Esophagus (tissue), 2 donors: ENCODE data around the gene ARHGAP31. TPM values are rescaled to one million over a fixed set of nuclear protein-coding genes. Genes with fewer than 3 reads are reported as not detected.

ENCODE experiments used
- H3K27ac ChIP-seq, 2 donors: one replicate each; pipeline ENCODE4 v1.5.1; 2013; ENCODE audit warnings: low read depth in 2 of 2, mild to moderate bottlenecking in 2 of 2, inconsistent platforms in 1 of 2, low read length in 1 of 2, moderate library complexity in 1 of 2
- H3K27me3 ChIP-seq, 2 donors: one replicate each; pipeline ENCODE4 v1.6.1; 2013; ENCODE audit warnings: low read length in 2 of 2, control low read depth in 1 of 2, mild to moderate bottlenecking in 1 of 2; ENCODE audit not compliant: insufficient read depth in 2 of 2, control insufficient read depth in 1 of 2
- H3K36me3 ChIP-seq, 2 donors: one replicate each; pipeline ENCODE4 v1.6.1; 2013; ENCODE audit warnings: low read length in 1 of 2; ENCODE audit not compliant: control insufficient read depth in 2 of 2, insufficient read depth in 2 of 2
- H3K4me1 ChIP-seq, 2 donors: one replicate each; pipeline ENCODE4 v1.6.1; 2013; ENCODE audit warnings: low read length in 1 of 2; ENCODE audit not compliant: control insufficient read depth in 2 of 2, insufficient read depth in 2 of 2
- H3K4me3 ChIP-seq, 2 donors: one replicate each; pipeline ENCODE4 v1.5.1; 2013; ENCODE audit warnings: low read length in 2 of 2, mild to moderate bottlenecking in 2 of 2, low read depth in 1 of 2, moderate library complexity in 1 of 2
- H3K9me3 ChIP-seq, 2 donors: one replicate each; pipeline ENCODE4 v1.6.1; 2013; ENCODE audit warnings: mild to moderate bottlenecking in 2 of 2, low read depth in 1 of 2, low read length in 1 of 2, moderate library complexity in 1 of 2; ENCODE audit not compliant: control insufficient read depth in 2 of 2, insufficient read depth in 1 of 2
- WGBS, 2 donors: extraction: QIAGEN DNeasy Blood & Tissue Kit; methylation state at CpG; one replicate each; pipeline ENCODE4 v1.1.7; 2013; 5-methylcytosine and 5-hydroxymethylcytosine counted together
- polyA plus RNA-seq, 2 donors: library from polyadenylated mRNA; stranded (reverse); fragments of 200-250 nt; gene quantifications; one replicate each; pipeline ENCODE4 v1.2.3, GENCODE V29; 2013
- donor health status: healthy with polysubstance abuse.
- donor health status: Bipolar disorder and iron deficiency.

The ARHGAP31 gene
- polyA plus RNA-seq, 2 donors: 1.6 TPM

DNA sequence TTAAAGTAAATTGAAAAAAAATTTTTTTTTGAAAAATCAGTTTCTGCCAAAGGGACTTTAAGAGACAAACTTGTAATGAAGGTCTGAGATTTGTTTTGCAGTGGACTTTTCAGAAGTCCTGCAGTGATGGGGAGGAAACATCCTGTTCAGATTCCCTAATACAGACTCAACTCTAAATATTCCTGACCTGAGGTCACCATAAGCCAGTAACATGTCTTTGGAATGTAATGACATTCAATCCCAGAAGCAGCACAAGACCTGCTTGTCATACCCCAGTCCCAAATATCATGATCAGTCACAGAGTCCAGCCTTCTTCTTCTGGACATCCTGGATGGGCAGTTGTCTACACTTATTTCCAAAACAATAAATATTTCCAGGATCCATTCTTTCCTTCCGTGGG, 115.7 kb downstream of the ARHGAP31 start:
- Histone ChIP-seq H3K9me3 (no peaks in the 10 kb centered on the region), H3K36me3 (peaks cover 2 to 11% of the 10 kb centered on the region in 2 donors), H3K4me1 (no peaks in the 10 kb centered on the region), H3K27me3 (no peaks in the 10 kb centered on the region), H3K27ac (no peak overlapping the region), H3K4me3 (no peak overlapping the region)
- WGBS, 2 donors: 90 to 94% methylated on average over 1 of the region's 1 CpG

DNA sequence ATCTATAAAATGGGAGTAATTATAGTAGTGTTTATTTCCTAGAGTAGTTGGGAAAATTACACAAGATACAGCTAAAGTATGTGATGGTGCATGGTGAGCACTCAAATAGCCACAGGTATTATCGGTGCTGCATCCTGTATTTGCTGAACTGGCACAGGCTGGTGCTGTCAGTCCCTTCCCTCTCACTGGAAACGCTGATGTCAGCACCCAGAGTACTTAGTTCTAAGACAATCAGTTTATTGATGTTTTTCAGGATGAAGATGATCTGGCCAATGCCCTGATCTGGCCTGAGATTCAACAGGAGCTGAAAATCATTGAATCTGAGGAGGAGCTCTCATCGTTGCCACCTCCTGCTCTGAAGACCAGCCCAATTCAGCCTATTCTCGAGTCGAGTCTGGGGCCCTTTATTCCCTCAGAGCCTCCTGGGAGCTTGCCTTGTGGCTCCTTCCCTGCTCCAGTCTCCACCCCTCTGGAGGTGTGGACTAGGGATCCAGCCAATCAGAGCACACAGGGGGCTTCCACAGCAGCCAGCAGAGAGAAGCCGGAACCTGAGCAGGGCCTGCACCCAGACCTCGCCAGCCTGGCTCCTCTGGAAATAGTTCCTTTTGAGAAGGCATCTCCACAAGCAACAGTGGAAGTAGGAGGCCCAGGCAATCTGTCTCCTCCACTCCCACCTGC, 119.6 kb downstream of the ARHGAP31 start:
- H3K36me3 ChIP-seq: peaks cover 2 to 11% of the 10 kb centered on the region in 2 donors

DNA sequence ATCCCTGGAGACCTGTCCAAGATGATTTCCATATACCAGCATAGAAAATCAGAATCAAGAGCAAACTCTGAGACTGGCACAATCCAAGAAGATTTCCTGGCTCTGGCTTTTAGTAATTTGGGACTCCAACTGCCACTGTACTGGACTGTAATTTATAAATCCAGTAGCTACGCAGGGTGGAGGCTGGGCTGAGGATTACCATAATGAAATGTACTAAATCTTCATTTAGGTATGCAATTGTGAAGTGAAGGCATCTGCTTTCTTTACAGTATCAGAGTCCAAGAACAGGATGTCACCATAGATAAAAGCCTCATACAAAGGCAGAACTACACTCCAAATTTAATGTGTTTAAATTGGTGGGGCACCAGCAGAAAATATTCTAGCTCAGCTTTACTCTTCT, 122.7 kb downstream of the ARHGAP31 start:
- Histone ChIP-seq H3K4me1 (no peaks in the 10 kb centered on the region), H3K36me3 (peaks cover 2 to 11% of the 10 kb centered on the region in 2 donors), H3K4me3 (no peak overlapping the region), H3K9me3 (no peaks in the 10 kb centered on the region), H3K27ac (no peak overlapping the region), H3K27me3 (no peaks in the 10 kb centered on the region)
- 88 to 93% methylated on average over 1 of the region's 1 CpG for WGBS, 2 donors

More for the DNA sequence above, 119.6 kb downstream of the ARHGAP31 start:
- Histone ChIP-seq H3K4me1 (no peaks in the 10 kb centered on the region), H3K27ac (no peak overlapping the region), H3K4me3 (no peak overlapping the region), H3K27me3 (no peaks in the 10 kb centered on the region), H3K9me3 (no peaks in the 10 kb centered on the region)
- 89 to 93% methylated on average over 7 of the region's 7 CpGs for WGBS, 2 donors

DNA sequence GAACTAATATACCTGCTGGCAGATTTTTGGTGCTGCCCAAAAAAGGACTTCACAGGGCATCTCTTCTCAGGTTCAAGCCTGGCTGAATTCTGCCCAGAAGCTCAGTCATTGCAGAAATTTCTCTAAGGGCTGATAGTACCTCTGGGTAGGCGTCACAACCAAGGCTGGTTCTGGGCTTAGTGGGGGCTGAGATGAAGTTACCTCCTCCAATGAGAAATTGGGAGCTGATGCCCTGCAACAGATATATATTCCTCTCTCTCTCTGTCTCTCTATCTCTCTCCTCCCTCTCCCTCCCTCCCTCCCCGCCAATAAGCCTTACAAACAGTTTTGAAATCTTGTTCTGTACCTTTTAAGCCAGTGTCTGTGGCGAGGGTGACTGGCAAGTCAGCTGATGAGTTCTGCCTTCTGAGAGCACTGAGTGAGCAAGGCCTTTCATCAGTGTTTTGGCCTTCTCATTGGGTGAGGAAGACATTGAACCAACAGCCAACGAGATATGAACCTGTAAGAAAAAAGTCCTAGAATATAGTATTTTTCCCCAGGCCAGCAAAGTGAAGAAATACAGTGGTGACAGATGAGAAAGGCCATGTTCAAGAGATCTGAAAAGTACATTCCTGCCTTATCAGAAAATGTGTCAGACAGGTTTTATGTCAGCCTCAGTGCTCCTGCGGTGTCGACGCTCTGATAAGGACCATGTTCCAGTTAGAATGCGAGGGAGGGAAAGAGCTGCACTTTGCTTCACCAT, 123.8 kb downstream of the ARHGAP31 start:
- WGBS, 2 donors: 85 to 87% methylated on average over 8 of the region's 8 CpGs

DNA sequence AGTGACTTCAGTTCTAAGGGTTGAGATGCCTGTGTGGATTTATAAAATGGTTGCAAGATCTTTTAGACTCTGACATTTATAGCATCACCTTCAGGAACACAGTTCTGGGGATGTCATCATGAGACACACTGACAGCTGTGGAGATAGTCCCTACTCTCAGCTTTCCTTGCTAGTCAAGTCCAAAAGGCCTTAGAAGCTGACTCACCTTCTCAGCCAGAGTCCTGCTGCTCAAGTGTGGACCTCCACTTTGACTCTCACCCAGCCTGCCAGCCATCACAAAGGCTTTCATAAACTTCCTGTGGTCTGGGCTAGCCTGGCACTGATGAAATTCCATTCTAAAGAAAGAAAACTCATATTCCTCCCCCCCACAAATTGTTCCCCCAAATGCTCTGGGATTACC, 124.5 kb downstream of the ARHGAP31 start:
- Histone ChIP-seq H3K27me3 (no peaks in the 10 kb centered on the region), H3K4me3 (no peak overlapping the region), H3K9me3 (no peaks in the 10 kb centered on the region), H3K4me1 (no peaks in the 10 kb centered on the region), H3K27ac (no peak overlapping the region), H3K36me3 (peaks cover 2 to 11% of the 10 kb centered on the region in 2 donors)

More for the DNA sequence above, 123.8 kb downstream of the ARHGAP31 start:
- Histone ChIP-seq H3K27me3 (no peaks in the 10 kb centered on the region), H3K4me1 (no peaks in the 10 kb centered on the region), H3K36me3 (peaks cover 2 to 11% of the 10 kb centered on the region in 2 donors), H3K9me3 (no peaks in the 10 kb centered on the region), H3K27ac (no peak overlapping the region), H3K4me3 (no peak overlapping the region)

DNA sequence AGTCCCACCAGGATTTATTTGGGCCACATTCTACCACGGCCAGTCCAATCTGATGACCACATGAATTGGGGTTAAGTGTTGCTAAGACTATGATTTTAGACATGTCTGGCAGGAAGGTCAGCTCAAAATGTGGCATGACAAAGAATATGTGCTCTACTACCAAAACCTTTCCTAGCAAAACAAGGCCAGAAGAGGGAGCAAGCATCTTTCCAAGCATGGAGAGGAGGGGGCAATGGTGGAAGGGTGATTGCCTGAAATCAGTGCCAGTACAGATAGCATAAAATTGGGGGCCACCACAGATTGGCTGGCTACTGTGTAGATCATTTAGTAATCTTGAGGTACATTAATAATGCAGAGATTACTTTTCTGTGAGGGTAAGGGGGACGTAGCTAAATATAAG, 126.0 kb downstream of the ARHGAP31 start:
- no peaks in the 10 kb centered on the region for H3K36me3 ChIP-seq
- WGBS, 2 donors: 64 to 83% methylated on average over 2 of the region's 2 CpGs
- H3K27ac ChIP-seq: no peak overlapping the region
- H3K4me1 ChIP-seq: no peaks in the 10 kb centered on the region
- H3K9me3 ChIP-seq: no peaks in the 10 kb centered on the region
- no peak overlapping the region for H3K4me3 ChIP-seq
- H3K27me3 ChIP-seq: no peaks in the 10 kb centered on the region

DNA sequence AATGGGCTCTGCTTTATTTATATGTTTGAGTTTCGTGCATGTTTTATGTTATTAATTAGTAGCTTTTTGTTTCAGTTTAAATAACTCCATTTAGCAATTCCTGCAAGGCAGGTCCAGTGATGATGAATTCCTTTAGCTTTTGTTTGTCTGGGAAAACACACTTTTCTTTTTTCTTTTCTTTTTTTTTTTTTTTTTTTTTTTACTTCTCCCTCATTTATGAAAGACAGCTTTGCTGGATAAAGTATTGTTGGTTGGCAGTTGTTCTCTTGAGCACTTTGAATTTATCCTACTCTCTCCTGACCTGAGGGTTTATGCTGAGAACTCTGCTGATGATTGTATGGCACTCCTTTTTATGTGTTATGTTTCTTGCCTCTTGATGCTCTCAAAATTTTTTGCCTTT, 133.5 kb downstream of the ARHGAP31 start:
- Histone ChIP-seq H3K27ac (no peak overlapping the region), H3K27me3 (no peaks in the 10 kb centered on the region), H3K4me1 (no peaks in the 10 kb centered on the region), H3K9me3 (peaks cover 0 to 2% of the 10 kb centered on the region in 2 donors), H3K4me3 (no peak overlapping the region), H3K36me3 (peaks cover 4 to 7% of the 10 kb centered on the region in 2 donors)
- 98 to 100% methylated on average over 1 of the region's 1 CpG for WGBS, 2 donors

DNA sequence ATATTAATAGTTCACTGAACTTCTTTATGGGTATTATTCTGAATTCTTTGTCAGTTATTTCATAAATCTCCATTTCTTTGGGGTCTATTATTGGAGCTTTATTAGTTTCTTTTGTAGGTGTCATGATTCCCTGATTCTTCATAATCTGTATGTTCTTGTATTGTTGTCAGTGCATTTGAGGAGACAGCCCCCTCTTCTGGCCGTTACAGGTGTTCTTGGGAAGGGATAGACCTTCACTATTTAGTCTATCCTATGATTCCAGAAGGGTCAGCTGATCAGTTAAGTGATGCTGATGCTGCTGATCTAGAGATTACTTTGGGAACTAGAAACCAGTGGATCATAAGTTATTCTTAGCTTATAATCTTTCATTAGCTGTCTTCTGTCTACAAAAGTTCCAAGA, 134.4 kb downstream of the ARHGAP31 start:
- no peak overlapping the region for H3K27ac ChIP-seq
- no peak overlapping the region for H3K4me3 ChIP-seq
- H3K9me3 ChIP-seq: peaks cover 0 to 2% of the 10 kb centered on the region in 2 donors
- H3K27me3 ChIP-seq: no peaks in the 10 kb centered on the region
- peaks cover 7 to 9% of the 10 kb centered on the region in 2 donors for H3K36me3 ChIP-seq
- no peaks in the 10 kb centered on the region for H3K4me1 ChIP-seq
- WGBS, 2 donors: 90 to 95% methylated on average over 1 of the region's 1 CpG

DNA sequence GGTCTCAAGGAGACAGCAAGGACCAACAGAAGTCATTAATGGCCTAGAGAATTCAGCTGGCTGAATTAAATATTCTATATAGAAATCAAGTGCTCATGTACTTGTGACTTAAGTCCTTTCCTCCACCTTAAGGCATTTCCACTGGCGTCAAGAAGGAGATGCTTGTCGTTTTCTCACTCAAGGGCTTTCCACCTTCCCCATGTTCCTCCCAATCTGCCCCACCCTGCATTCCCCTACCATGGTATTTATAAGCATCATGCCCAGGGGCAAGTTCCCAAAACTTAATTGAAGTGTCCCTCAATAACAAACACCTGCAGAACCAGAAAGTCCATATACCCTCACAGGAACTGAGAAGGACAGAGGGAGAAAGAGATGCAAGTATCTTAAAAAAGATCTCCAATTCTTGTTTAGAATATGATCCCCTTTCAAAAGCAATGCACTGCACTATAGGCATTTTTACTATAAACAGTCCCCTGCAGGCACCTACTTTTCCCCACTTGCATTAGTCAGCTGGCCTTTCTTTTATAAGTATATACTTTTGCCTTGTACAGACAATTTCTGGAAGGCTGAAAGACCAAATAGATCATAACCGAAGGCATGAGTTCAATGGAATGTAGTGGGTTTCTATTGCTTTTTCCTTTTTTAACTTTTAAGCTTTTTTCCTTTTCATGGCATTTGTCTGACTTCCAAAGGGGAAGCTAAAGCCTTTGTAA, 139.6 kb downstream of the ARHGAP31 start:
- Histone ChIP-seq H3K27ac (no peak overlapping the region), H3K4me3 (no peak overlapping the region), H3K4me1 (no peaks in the 10 kb centered on the region), H3K36me3 (peaks cover 21 to 22% of the 10 kb centered on the region in 2 donors), H3K27me3 (no peaks in the 10 kb centered on the region), H3K9me3 (peaks cover 0 to 2% of the 10 kb centered on the region in 2 donors)
- 95 to 100% methylated on average over 3 of the region's 3 CpGs for WGBS, 2 donors
